SH-SY5Y (cell line): ENCODE results near the gene PTPRM.

Experiments used
- GATA2 ChIP-seq: IDR thresholded peaks from 2 replicates; pipeline ENCODE4 v1.6.1; 2011; ENCODE audit warnings: mild to moderate bottlenecking, low read depth, low read length
- GATA3 ChIP-seq: IDR thresholded peaks from 2 replicates; pipeline ENCODE4 v1.6.1; 2011; ENCODE audit warnings: low read depth, mild to moderate bottlenecking, low read length, moderate library complexity

- TF ChIP-seq GATA2 (no peak), GATA3 (no peak)
Measured at GRCh38 chr18:8391068-8391467, 824.0 kb downstream of the PTPRM start.
